HG03354 (cell line): ENCODE data around the gene LRRC8D.

Experiments used
- ATAC-seq: cut with Tn5 transposase; IDR thresholded peaks from one replicate; pipeline ENCODE4 v1.9.1; 2021; ENCODE audit warnings: mild to moderate bottlenecking; ENCODE audit not compliant: unreplicated experiment, poor library complexity, severe bottlenecking

The LRRC8D gene

GRCh38 chr1:89829186-89829585 lies 8.4 kb downstream of the LRRC8D start:
- ATAC-seq: no peak

GRCh38 chr1:89831462-89832120 lies 10.8 kb downstream of the LRRC8D start:
- no peak for ATAC-seq

GRCh38 chr1:89832496-89833127 lies 11.8 kb downstream of the LRRC8D start:
- no peak for ATAC-seq

- ATAC-seq: no peak
Observed at GRCh38 chr1:89833183-89834082, 12.6 kb downstream of the LRRC8D start.

- no peak for ATAC-seq
Observed at GRCh38 chr1:89834083-89834704, 13.4 kb downstream of the LRRC8D start.

- no peak for ATAC-seq
Observed at GRCh38 chr1:89836252-89837035, 15.6 kb downstream of the LRRC8D start.

- ATAC-seq: no peak
Observed at GRCh38 chr1:89837036-89837481, 16.2 kb downstream of the LRRC8D start.

- ATAC-seq: no peak
Observed at GRCh38 chr1:89837510-89837909, 16.7 kb downstream of the LRRC8D start.

- ATAC-seq: no peak
Observed at GRCh38 chr1:89839516-89839915, 18.7 kb downstream of the LRRC8D start.

- ATAC-seq: no peak
Observed at GRCh38 chr1:89841507-89841906, 20.7 kb downstream of the LRRC8D start.

GRCh38 chr1:89842567-89843272 lies 21.9 kb downstream of the LRRC8D start:
- peak; percentile 56 for ATAC-seq

GRCh38 chr1:89843273-89844130 lies 22.7 kb downstream of the LRRC8D start:
- ATAC-seq: peak; percentile 85

GRCh38 chr1:89844241-89844807 lies 23.5 kb downstream of the LRRC8D start:
- no peak for ATAC-seq

- no peak for ATAC-seq
Observed at GRCh38 chr1:89844860-89845259, 24.0 kb downstream of the LRRC8D start.

- ATAC-seq: no peak
Observed at GRCh38 chr1:89847191-89847729, 26.4 kb downstream of the LRRC8D start.

GRCh38 chr1:89850844-89851415 lies 30.1 kb downstream of the LRRC8D start:
- ATAC-seq: no peak

GRCh38 chr1:89854140-89854539 lies 33.3 kb downstream of the LRRC8D start:
- no peak for ATAC-seq
